HG02571 (cell line): Measurements from ENCODE around the gene ZNF346.

Source experiments
- ATAC-seq: cut with Tn5 transposase; IDR thresholded peaks from one replicate; pipeline ENCODE4 v1.9.1; 2021; ENCODE audit warnings: mild to moderate bottlenecking, moderate library complexity; ENCODE audit not compliant: unreplicated experiment

Gene ZNF346

DNA sequence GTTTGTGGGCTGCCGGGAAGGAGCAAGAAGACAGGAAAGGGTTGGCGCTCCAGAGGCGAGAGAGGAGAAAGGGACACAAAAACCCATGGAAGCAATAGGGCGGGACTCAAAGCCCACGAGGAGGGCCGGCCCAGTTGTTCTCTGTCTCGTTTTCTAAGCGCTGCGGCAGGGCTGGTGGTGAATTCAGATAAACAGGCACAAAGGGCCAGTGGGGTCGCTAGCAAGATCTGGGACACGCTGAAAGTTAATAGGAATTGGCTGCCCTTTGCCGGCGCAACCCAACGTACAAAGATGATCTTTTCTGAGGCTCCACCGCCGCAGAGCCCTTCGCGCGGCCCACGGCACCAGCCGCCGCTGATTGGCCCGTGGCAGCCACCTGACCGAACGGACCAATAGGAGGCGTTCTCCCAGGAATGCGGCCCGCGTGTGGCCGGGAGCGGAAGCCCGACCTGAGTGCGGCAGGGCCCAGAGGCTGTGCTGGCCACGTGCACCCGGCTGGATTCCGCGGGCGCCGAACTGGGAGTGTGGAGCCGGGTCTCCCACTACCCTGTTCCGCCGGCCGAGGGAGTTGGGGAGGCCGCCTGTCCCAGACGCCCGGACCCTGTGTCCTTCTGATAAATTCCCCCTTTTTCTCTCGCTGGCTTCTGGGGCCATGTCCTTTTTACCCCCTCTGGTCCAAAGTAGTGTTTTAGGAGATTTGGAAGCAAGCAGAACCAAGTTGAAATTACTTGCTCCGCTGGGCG lies 94.3 kb downstream of the ZNF346 start:
- no peak for ATAC-seq

DNA sequence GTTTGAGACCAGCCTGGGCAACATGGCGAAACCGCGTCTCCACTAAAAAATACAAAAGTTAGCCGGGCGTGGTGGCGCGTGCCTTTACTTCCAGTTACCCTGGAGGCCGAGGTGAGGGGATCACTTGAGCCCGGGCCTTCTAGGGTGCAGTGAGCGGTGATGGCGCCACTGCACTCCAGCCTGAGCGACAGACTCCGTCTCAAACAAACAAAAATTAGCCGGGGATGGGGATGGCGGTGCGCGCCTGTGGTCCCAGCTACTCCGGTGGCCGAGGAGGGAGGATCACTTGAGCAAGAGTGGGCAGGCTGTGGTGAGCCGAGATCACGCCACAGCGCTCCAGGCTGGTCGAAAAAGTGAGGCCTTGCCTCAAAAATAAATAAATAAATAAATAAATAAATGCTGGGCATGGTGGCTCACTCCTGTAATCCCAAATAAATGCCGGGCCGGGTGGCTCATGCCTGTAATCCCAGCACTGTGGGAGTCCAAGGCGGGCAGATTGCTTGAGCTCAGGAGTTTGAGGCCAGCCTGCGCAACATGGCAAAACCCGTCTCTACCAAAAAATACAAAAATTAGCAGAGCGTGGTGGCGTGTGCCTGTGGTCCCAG lies 95.0 kb downstream of the ZNF346 start:
- no peak for ATAC-seq

DNA sequence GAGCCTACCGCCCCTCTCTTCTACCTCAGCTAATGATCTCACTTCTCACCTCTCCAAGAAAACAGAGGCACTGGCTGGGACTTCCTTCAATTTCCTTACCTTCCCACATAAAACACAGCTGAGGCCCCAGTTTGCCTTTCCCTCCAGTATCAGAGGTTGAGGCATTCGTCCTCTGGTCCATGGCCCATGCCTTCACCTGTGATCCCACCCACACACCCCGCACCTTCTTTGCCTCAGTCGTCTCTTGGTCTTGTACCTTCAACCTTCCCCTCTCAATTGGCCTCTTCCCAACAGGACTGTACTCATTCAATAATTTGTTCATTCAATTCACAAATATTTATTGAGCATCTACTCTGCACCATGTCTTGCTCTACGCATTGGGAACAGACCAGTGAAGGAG lies 100.1 kb downstream of the ZNF346 start:
- ATAC-seq: no peak

DNA sequence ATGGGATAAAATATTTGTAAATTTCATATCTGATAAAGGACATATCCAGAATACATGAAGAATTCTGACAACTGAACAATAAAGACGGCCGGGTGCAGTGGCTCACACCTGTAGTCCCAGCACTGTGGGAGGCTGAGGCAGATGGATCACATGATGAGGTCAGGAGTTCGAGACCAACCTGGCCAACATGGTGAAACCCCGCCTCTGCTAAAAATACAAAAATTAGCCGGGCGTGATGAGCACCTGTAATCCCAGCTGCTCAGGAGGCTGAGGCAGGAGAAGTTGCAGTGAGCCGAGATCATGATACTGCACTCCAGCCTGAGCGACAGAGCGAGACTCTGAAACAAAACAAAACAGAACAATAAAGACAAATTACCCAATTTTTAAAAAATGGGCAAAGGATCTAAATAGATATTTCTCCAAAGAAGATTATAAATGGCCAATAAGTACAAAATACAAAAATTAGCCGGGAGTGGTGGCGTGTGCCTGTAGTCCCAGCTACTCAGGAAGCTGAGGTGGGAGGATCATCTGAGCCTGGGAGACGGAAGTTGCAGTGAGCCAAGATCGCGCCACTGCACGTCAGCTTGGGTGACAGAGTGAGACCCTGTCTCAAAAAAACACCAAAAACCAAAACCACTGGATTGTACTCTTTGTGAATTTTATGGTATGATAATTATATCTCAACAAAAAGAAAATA lies 101.4 kb downstream of the ZNF346 start:
- ATAC-seq: no peak

DNA sequence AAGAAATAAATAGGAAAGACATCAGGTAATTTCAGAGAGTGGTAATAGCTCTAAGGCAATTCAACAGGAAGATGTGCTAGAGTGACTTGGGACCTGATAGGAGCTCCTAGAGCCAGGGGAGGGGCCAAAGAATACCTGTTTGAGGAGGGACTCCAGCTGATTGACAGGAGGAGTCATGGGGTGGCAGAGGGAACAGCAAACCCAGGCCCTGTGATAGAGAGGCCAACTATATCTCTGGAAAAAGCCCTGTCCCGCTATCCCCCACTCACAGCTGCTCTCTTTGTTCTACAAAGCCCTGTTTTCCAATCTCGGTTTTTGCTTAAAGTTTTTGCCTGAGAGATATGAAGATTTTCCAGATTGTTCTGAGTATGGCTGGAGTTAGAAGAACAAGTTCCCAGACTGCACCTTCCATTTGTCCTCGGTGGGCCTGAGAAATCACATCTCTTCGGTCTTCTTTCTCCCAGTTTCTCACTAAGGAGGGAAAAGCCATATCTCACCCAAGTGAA lies 102.0 kb downstream of the ZNF346 start:
- no peak for ATAC-seq

DNA sequence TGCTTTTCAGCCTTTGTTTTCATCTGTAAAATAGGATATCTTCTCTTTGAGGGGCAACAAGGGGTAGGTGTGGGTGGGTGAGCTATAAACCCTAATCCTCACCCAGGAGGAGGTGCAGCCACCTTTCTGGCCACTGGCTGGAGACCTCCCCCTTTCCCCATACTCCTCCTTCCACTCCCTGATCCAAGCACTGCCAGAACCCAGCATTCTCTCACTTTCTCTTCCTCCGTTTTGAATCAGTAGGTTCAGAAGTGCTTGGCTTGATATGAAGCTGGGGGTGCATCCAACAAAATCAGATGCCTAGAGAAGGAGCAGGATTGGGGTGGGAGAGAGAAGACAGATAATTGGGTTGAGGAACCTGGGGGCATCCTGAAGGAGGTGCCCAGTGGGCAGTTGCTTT lies 104.3 kb downstream of the ZNF346 start:
- ATAC-seq: no peak

DNA sequence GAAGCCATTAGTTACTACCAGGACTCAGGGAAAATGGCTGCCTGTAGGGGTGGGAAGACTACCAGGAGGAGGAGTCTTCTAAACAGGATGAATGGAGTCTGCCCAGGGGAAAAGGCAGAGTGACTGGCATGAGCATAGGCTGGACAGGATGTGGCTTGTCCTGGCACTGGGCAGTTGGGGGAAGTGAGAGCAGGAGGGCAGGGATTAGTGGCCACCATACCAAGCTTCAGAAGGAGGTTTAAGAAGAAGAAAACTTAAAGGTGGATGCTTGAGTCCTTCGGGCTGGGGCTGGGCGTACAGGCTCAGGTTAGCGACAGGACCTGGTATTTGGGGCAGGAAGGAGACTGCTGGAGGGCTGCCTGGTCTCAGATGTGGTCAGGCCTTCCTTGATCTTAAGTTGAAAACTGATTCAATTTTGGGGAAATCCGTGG lies 106.1 kb downstream of the ZNF346 start:
- no peak for ATAC-seq

DNA sequence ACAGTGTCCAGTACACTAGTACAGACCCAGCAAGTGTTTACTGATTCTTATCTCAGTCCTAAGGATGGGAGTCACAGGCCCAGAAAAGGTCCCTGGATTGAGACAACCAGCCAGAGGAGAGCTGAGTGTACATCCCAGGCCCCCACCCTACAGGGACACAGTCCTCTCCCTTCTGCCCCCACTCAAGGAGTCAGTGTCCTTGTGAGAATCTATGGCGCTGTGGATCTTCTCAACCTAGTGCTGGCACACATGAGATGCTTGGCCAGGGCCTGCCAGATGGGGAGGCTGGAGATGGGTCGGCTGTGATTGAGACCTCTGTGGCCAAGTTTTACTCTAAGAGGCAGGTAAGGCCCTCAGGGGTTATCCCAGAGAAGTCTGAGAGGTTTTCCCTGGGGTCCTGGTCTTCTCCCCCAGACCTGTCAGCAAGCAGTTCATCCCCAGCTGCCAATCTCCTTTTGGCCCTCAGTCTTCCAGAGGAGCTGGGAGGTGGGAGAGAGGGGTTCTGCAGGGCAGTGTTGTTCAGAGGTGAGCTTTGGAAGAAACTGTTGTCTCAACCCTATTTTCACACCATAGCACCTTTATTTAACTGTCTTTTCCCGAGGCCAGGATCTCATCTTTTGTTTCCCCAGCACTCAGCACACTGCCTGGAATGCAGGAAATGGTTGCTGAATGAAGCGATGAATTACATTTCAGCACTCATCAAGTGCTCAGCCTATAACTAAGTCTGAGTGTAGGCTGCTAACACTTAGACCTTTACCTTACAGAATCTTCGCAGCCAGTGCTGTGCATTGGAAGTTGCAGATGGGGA lies 107.9 kb downstream of the ZNF346 start:
- no peak for ATAC-seq
